GM12878 (cell line): ENCODE results near the gene MAVS. TPM values are rescaled to one million over a fixed set of nuclear protein-coding genes. Genes with fewer than 3 reads are reported as not detected.

ENCODE experiments used
- ATAC-seq: fragments of 200-7000 bp; cut with Tn5 transposase; 3 replicates; pipeline ENCODE4 v1.9.1; 2020; ENCODE audit warnings: mild to moderate bottlenecking, moderate library complexity
- BruUV-seq: library from RNA; stranded (reverse); fragments of 400-500 nt; replicated peaks from 2 replicates; lab custom pipeline; 2021; lab: Mats Ljungman, UMichigan
- CTCF ChIA-PET: fragments of 300-600 bp; sonication (Branson Sonifier 250); formaldehyde crosslinking; extraction: SDS; loops from one replicate; lab custom pipeline; 2021; ENCODE audit warnings: inconsistent platforms; lab: Yijun Ruan, JAX
- POLR2A ChIA-PET: fragments of 350-600 bp; formaldehyde crosslinking; extraction: SDS; loops from one replicate; lab custom pipeline; 2021; ENCODE audit warnings: inconsistent platforms; lab: Charles Lee
- RAD21 ChIA-PET: fragments of 300-600 bp; sonication (Branson Sonifier 250); formaldehyde crosslinking; loops from one replicate; lab custom pipeline; 2023; ENCODE audit warnings: antibody characterized with exemption; ENCODE audit not compliant: unreplicated experiment; lab: Charles Lee
- SMC1A ChIA-PET: fragments of 300-600 bp; sonication (Branson Sonifier 250); formaldehyde crosslinking; loops from one replicate; lab custom pipeline; 2023; ENCODE audit not compliant: unreplicated experiment, uncharacterized antibody; lab: Charles Lee
- DNase-seq: peaks from one replicate; pipeline ENCODE4 v3.0.0-alpha.2; 2011; ENCODE audit warnings: low read depth, low spot score
- FAIRE-seq: peaks from 3 replicates; lab custom pipeline; 2011; peaks lifted over from hg19 to GRCh38; lab: Jason Lieb, UNC
- H2AFZ ChIP-seq: 2 replicates; pipeline ENCODE4 v1.6.0; 2011; ENCODE audit warnings: low read depth, low read length, control low read depth; ENCODE audit not compliant: control insufficient read depth
- H3K27ac ChIP-seq: 2 replicates; pipeline ENCODE4 v1.5.1; 2011; ENCODE audit warnings: control low read depth; ENCODE audit not compliant: control insufficient read depth, insufficient read depth
- H3K27me3 ChIP-seq, 2 experiments: replicated peaks in 1 of 2; 2 replicates each; pipeline versions ENCODE4 v1.6.0 to v1.6.1; 2011; ENCODE audit warnings: low read length in 1 of 2; ENCODE audit not compliant: control insufficient read depth in 2 of 2, insufficient read depth in 2 of 2
- H3K36me3 ChIP-seq, 2 experiments: 2 replicates each; pipeline ENCODE4 v1.5.1; 2011; ENCODE audit warnings: low read length in 1 of 2; ENCODE audit not compliant: control insufficient read depth in 2 of 2, insufficient read depth in 2 of 2
- H3K4me1 ChIP-seq: 2 replicates; pipeline ENCODE4 v1.6.1; 2011; ENCODE audit warnings: mild to moderate bottlenecking, low read length, moderate library complexity, mixed read lengths; ENCODE audit not compliant: control insufficient read depth, insufficient read depth
- H3K4me2 ChIP-seq: 2 replicates; pipeline ENCODE4 v1.6.0; 2011; ENCODE audit warnings: control low read depth; ENCODE audit not compliant: control insufficient read depth, insufficient read depth
- H3K4me3 ChIP-seq: fragments of 200-600 bp; sonication (generic); 2 replicates; pipeline ENCODE4 v1.5.1; 2016
- H3K79me2 ChIP-seq: 2 replicates; pipeline ENCODE4 v1.6.0; 2011; ENCODE audit warnings: low read length; ENCODE audit not compliant: control insufficient read depth, insufficient read depth
- H3K9ac ChIP-seq: 2 replicates; pipeline ENCODE4 v1.8.0; 2011; ENCODE audit warnings: low read length, control low read depth, mixed read lengths; ENCODE audit not compliant: control insufficient read depth, insufficient read depth
- H3K9me3 ChIP-seq: replicated peaks from 3 replicates; pipeline ENCODE4 v1.5.1; 2011; ENCODE audit warnings: mild to moderate bottlenecking, low read length; ENCODE audit not compliant: control insufficient read depth, insufficient read depth
- H4K20me1 ChIP-seq: 2 replicates; pipeline ENCODE4 v1.6.0; 2011; ENCODE audit not compliant: control insufficient read depth, insufficient read depth
- ATF7 ChIP-seq: fragments of 450-650 bp; IDR thresholded peaks from 2 replicates; pipeline ENCODE4 v1.6.1; 2016; ENCODE audit warnings: low read depth, mild to moderate bottlenecking
- MEF2B ChIP-seq: fragments of 450-650 bp; IDR thresholded peaks from 2 replicates; pipeline ENCODE4 v1.6.1; 2018; ENCODE audit warnings: mild to moderate bottlenecking, moderate library complexity; ENCODE audit not compliant: partially characterized antibody, poor library complexity, severe bottlenecking
- MYB ChIP-seq: fragments of 150-350 bp; IDR thresholded peaks from 2 replicates; pipeline ENCODE4 v1.6.1; 2014; ENCODE audit warnings: mild to moderate bottlenecking, low read depth, low read length, borderline replicate concordance
- SUZ12 ChIP-seq: fragments of 200-600 bp; sonication (generic); IDR thresholded peaks from one replicate; pipeline ENCODE4 v1.6.1; 2018; ENCODE audit warnings: antibody characterized with exemption, mild to moderate bottlenecking; ENCODE audit not compliant: unreplicated experiment
- YY1 ChIP-seq: IDR thresholded peaks from 2 replicates; pipeline ENCODE4 v1.6.1; 2011; ENCODE audit warnings: low read depth, mild to moderate bottlenecking, low read length
- WGBS: methylation state at CpG from one replicate; pipeline ENCODE4 v1.1.6; 2016; ENCODE audit warnings: low lambda C conversion rate; ENCODE audit not compliant: insufficient replicate concordance, insufficient coverage; ENCODE audit errors: missing lambda C conversion rate; 5-methylcytosine and 5-hydroxymethylcytosine counted together
- in situ Hi-C: fragments of 300-500 bp; cut with MboI; formaldehyde crosslinking; loops from 9 replicates; pipeline ENCODE4 v1.14.3; 2018; ENCODE audit warnings: mixed read lengths
- intact Hi-C: fragments of 100-400 bp; cut with micrococcal nuclease; formaldehyde crosslinking; loops from one replicate; pipeline ENCODE4 v1.14.2; 2022; ENCODE audit not compliant: unreplicated experiment
- polyA plus RNA-seq, 11 experiments: library from polyadenylated mRNA; depleted of rRNA in 4 of 11; unstranded in 6 of 11; stranded (reverse) in 5 of 11; fragments of >200 nt; fragmentation: Nextera tagmentation in 4 of 11; fragmentation: Illumina TruSeq in 1 of 11; extraction: Ambion mirVana in 4 of 11; extraction: Trizol in 1 of 11; gene quantifications; 1 replicate in 1 of 11; 2 replicates in 10 of 11; pipeline versions ENCODE4 v1.2.1 to v1.2.3, GENCODE V29; 2011 to 2016; ENCODE audit warnings: inconsistent platforms in 2 of 11, missing spikeins in 2 of 11, low read depth in 1 of 11
- total RNA-seq, 4 experiments: library from RNA; depleted of rRNA in 3 of 4; stranded (reverse); fragments of >200 nt in 3 of 4; fragmentation: Illumina TruSeq in 1 of 4; extraction: Trizol in 1 of 4; gene quantifications; 2 replicates each; pipeline versions ENCODE4 v1.2.1 to v1.2.3, GENCODE V29; 2013 to 2021
- TF ChIP-seq, protein P1 (sequence below): IDR thresholded peaks from 2 replicates; pipeline ENCODE4 v1.6.1; 2012; ENCODE audit warnings: improper control_type of control experiment, low read depth, low read length; ENCODE audit not compliant: insufficient replicate concordance

Gene MAVS
- total and polyA plus RNA-seq, 10 of the 15 experiments (the other 5 are each of a cell fraction or from before 2014, with no cell fraction given), result 1.6 to 25.2 (median 12.6) TPM

DNA sequence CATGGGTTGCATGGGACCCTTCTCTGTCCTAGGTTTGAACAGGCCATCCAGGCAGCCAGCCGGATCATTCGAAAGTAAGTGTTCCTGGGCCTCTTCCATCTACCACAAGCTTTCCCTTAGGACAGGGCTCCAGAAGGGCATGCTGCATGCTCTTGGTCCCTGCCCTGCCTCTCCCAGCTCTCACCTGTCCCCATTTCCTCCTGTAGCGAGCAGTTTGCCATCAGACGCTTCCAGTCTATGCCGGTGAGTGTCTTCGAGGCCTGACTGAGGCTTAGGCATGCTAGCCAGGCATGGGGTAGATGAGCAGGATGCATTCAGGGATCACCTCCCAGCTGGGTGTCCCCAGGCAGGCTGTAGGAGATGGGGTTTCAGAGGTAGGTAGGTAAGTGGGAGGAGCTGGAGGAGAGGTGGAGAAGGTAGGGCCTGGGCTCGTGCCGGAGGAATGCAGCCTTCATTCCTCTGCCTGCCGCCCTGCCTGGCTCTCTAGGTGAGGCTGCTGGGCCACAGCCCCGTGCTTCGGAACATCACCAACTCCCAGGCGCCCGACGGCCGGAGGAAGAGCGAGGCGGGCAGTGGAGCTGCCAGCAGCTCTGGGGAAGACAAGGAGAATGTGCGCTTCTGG is 46.3 kb upstream of the MAVS start:
- Histone ChIP-seq H3K27me3 (no peaks in the 10 kb centered on the region), H3K9me3 (no peaks in the 10 kb centered on the region), H3K9ac (no peak overlapping the region), H2AFZ (no peak overlapping the region), H3K4me1 (peaks cover 41% of the 10 kb centered on the region), H3K36me3 (peaks cover 23 to 28% of the 10 kb centered on the region in 2 experiments), H4K20me1 (no peaks in the 10 kb centered on the region), H3K79me2 (peaks cover 18% of the 10 kb centered on the region), H3K4me3 (no peak overlapping the region), H3K27ac (no peak overlapping the region), H3K4me2 (peak overlapping the region; percentile 85)
- POLR2A ChIA-PET, result interaction anchor here (0.5 to 1.5 kb wide), 6 partner anchors 8 to 33 kb away, joined by 3 to 7 read pairs (median 4); partner anchors contain the start of genes ADISSP, AP5S1 and CENPB
- SMC1A ChIA-PET, result interaction anchor here (0.8 to 2.3 kb wide), 6 partner anchors 13 to 43 kb away, joined by 3 to 7 read pairs (median 6); partner anchors contain the start of genes AP5S1 and CENPB
- intact Hi-C loops (no loop called here), in situ Hi-C loops (no loop called here)
- TF ChIP-seq SUZ12 (no peak), MYB (no peak), ATF7 (no peak), MEF2B (no peak), YY1 (no peak)
- TF ChIP-seq, protein P1, sequence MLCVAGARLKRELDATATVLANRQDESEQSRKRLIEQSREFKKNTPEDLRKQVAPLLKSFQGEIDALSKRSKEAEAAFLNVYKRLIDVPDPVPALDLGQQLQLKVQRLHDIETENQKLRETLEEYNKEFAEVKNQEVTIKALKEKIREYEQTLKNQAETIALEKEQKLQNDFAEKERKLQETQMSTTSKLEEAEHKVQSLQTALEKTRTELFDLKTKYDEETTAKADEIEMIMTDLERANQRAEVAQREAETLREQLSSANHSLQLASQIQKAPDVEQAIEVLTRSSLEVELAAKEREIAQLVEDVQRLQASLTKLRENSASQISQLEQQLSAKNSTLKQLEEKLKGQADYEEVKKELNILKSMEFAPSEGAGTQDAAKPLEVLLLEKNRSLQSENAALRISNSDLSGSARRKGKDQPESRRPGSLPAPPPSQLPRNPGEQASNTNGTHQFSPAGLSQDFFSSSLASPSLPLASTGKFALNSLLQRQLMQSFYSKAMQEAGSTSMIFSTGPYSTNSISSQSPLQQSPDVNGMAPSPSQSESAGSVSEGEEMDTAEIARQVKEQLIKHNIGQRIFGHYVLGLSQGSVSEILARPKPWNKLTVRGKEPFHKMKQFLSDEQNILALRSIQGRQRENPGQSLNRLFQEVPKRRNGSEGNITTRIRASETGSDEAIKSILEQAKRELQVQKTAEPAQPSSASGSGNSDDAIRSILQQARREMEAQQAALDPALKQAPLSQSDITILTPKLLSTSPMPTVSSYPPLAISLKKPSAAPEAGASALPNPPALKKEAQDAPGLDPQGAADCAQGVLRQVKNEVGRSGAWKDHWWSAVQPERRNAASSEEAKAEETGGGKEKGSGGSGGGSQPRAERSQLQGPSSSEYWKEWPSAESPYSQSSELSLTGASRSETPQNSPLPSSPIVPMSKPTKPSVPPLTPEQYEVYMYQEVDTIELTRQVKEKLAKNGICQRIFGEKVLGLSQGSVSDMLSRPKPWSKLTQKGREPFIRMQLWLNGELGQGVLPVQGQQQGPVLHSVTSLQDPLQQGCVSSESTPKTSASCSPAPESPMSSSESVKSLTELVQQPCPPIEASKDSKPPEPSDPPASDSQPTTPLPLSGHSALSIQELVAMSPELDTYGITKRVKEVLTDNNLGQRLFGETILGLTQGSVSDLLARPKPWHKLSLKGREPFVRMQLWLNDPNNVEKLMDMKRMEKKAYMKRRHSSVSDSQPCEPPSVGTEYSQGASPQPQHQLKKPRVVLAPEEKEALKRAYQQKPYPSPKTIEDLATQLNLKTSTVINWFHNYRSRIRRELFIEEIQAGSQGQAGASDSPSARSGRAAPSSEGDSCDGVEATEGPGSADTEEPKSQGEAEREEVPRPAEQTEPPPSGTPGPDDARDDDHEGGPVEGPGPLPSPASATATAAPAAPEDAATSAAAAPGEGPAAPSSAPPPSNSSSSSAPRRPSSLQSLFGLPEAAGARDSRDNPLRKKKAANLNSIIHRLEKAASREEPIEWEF, result no peak
- FAIRE-seq (no peak), ATAC-seq (no peak), DNase-seq (no peak)
- 92% methylated on average over 18 of the region's 18 CpGs for WGBS
- RAD21 ChIA-PET, result interaction anchor here (0.8 to 1.5 kb wide), 4 partner anchors 11 to 20 kb away, joined by 3 to 6 read pairs (median 4); partner anchors contain the start of gene AP5S1
- BruUV-seq, result no TSS peak
- CTCF ChIA-PET, result interaction anchor here (0.6 to 3.8 kb wide), 4 partner anchors 13 to 53 kb away, joined by 3 to 33 read pairs (median 4); partner anchors contain the start of gene AP5S1
